ENCODE data around the gene C5AR2.
A peak's percentile ranks its signal among the peaks of the same experiment; 100 is the strongest.
"Not testable (repeated sequence)": the region's sequence is repeated elsewhere in the genome, so short reads cannot be mapped to it uniquely, and the experiment has no call there.

The C5AR2 gene

GRCh38 chr19:47380559-47380958 is 48.6 kb downstream of the C5AR2 start:
- H3K36me3 ChIP-seq (replicated peaks in 1 of 2; ENCODE audit: control insufficient read depth in 2 of 2, insufficient read depth in 2 of 2, low read length in 2 of 2), result peaks cover 48 to 72% of the 10 kb centered on the region in 2 donors

GRCh38 chr19:47381121-47381520 is 49.1 kb downstream of the C5AR2 start:
- H3K9me3 ChIP-seq (replicated peaks in 1 of 2; ENCODE audit: control insufficient read depth in 2 of 2, insufficient read depth in 1 of 2, low read depth in 1 of 2, low read length in 2 of 2), result no peaks in the 10 kb centered on the region
- H2BK12ac ChIP-seq (ENCODE audit: low read length), result no peak overlapping the region
- no peak overlapping the region for H3K27ac ChIP-seq (replicated peaks; ENCODE audit: low read length)
- no peak overlapping the region for H2AFZ ChIP-seq (ENCODE audit: low read length)
- WGBS, 2 donors (ENCODE audit: extremely low coverage in 2 of 2, insufficient read length in 2 of 2, insufficient replicate concordance in 1 of 2), result no CpG with 5 or more reads among the region's 14 CpGs
- no peak overlapping the region for H3K4ac ChIP-seq (ENCODE audit: low read length)
- H3K23ac ChIP-seq (ENCODE audit: low read depth, low read length, poor library complexity), result no peak overlapping the region
- no peak overlapping the region for H3K4me3 ChIP-seq (ENCODE audit: low read length in 2 of 2)
- no peak overlapping the region for H2BK5ac ChIP-seq (ENCODE audit: low read length)
- no peak overlapping the region for H4K91ac ChIP-seq (ENCODE audit: low read depth, low read length, poor library complexity)
- H2BK15ac ChIP-seq (ENCODE audit: low read length), result no peak overlapping the region
- no peak overlapping the region for H2AK5ac ChIP-seq (ENCODE audit: low read depth, low read length)
- no peak overlapping the region for H3K18ac ChIP-seq (ENCODE audit: low read length)
- H2BK120ac ChIP-seq (ENCODE audit: low read depth, low read length), result no peak overlapping the region
- H3K14ac ChIP-seq (ENCODE audit: low read length), result no peak overlapping the region
- no peak for DNase-seq (ENCODE audit: low spot score)
- no peak overlapping the region for H3K4me2 ChIP-seq (ENCODE audit: insufficient read depth, low read length, poor library complexity, severe bottlenecking)
- peaks cover 43 to 66% of the 10 kb centered on the region in 2 donors for H3K36me3 ChIP-seq (replicated peaks in 1 of 2; ENCODE audit: control insufficient read depth in 2 of 2, insufficient read depth in 2 of 2, low read length in 2 of 2)
- no peaks in the 10 kb centered on the region for H3K4me1 ChIP-seq (ENCODE audit: control insufficient read depth in 2 of 2, insufficient read depth in 1 of 2, low read depth in 1 of 2, low read length in 2 of 2)
- H3K27me3 ChIP-seq (ENCODE audit: control insufficient read depth in 3 of 3, insufficient read depth in 3 of 3, low read depth in 1 of 3, low read length in 3 of 3), result no peaks in the 10 kb centered on the region
- no peak overlapping the region for H4K8ac ChIP-seq (ENCODE audit: low read depth, low read length)
- H3K9ac ChIP-seq (ENCODE audit: low read depth, low read length, poor library complexity), result no peak overlapping the region
- peaks cover 9% of the 10 kb centered on the region for H3K79me1 ChIP-seq (ENCODE audit: low read depth, low read length)

More at GRCh38 chr19:47380559-47380958, 48.6 kb downstream of the C5AR2 start:
- Histone ChIP-seq H3K9me3 (replicated peaks in 1 of 2; ENCODE audit: control insufficient read depth in 2 of 2, insufficient read depth in 1 of 2, low read depth in 1 of 2, low read length in 2 of 2) (no peaks in the 10 kb centered on the region), H2AK5ac (ENCODE audit: low read depth, low read length) (no peak overlapping the region), H3K4me1 (ENCODE audit: control insufficient read depth in 2 of 2, insufficient read depth in 1 of 2, low read depth in 1 of 2, low read length in 2 of 2) (no peaks in the 10 kb centered on the region), H3K4me2 (ENCODE audit: insufficient read depth, low read length, poor library complexity, severe bottlenecking) (no peak overlapping the region), H3K18ac (ENCODE audit: low read length) (no peak overlapping the region), H2BK12ac (ENCODE audit: low read length) (no peak overlapping the region), H4K8ac (ENCODE audit: low read depth, low read length) (no peak overlapping the region), H3K27me3 (ENCODE audit: control insufficient read depth in 3 of 3, insufficient read depth in 3 of 3, low read depth in 1 of 3, low read length in 3 of 3) (no peaks in the 10 kb centered on the region), H3K27ac (replicated peaks; ENCODE audit: low read length) (no peak overlapping the region), H2AFZ (ENCODE audit: low read length) (no peak overlapping the region), H3K9ac (ENCODE audit: low read depth, low read length, poor library complexity) (no peak overlapping the region), H3K4me3 (ENCODE audit: low read length in 2 of 2) (no peak overlapping the region), H3K23ac (ENCODE audit: low read depth, low read length, poor library complexity) (no peak overlapping the region), H3K14ac (ENCODE audit: low read length) (no peak overlapping the region), H2BK120ac (ENCODE audit: low read depth, low read length) (no peak overlapping the region), H4K91ac (ENCODE audit: low read depth, low read length, poor library complexity) (no peak overlapping the region), H2BK5ac (ENCODE audit: low read length) (no peak overlapping the region), H3K4ac (ENCODE audit: low read length) (no peak overlapping the region), H2BK15ac (ENCODE audit: low read length) (no peak overlapping the region), H3K79me1 (ENCODE audit: low read depth, low read length) (peaks cover 9% of the 10 kb centered on the region)
- no peak for DNase-seq (ENCODE audit: low spot score)
- no CpG with 5 or more reads among the region's 6 CpGs for WGBS, 2 donors (ENCODE audit: extremely low coverage in 2 of 2, insufficient read length in 2 of 2, insufficient replicate concordance in 1 of 2)

GRCh38 chr19:47381653-47382279 is 49.8 kb downstream of the C5AR2 start:
- no peak overlapping the region for H4K91ac ChIP-seq (ENCODE audit: low read depth, low read length, poor library complexity)

GRCh38 chr19:47383890-47384289 is 51.9 kb downstream of the C5AR2 start:
- not testable (repeated sequence) for H2BK120ac ChIP-seq (ENCODE audit: low read depth, low read length); H2AFZ ChIP-seq (ENCODE audit: low read length); H3K9me3 ChIP-seq (replicated peaks in 1 of 2; ENCODE audit: control insufficient read depth in 2 of 2, insufficient read depth in 1 of 2, low read depth in 1 of 2, low read length in 2 of 2); H3K27me3 ChIP-seq (ENCODE audit: control insufficient read depth in 3 of 3, insufficient read depth in 3 of 3, low read depth in 1 of 3, low read length in 3 of 3); H3K4me2 ChIP-seq (ENCODE audit: insufficient read depth, low read length, poor library complexity, severe bottlenecking); H3K79me1 ChIP-seq (ENCODE audit: low read depth, low read length); H2BK15ac ChIP-seq (ENCODE audit: low read length); H4K91ac ChIP-seq (ENCODE audit: low read depth, low read length, poor library complexity); DNase-seq (ENCODE audit: low spot score); H3K18ac ChIP-seq (ENCODE audit: low read length); H3K27ac ChIP-seq (replicated peaks; ENCODE audit: low read length); H2BK12ac ChIP-seq (ENCODE audit: low read length); H2AK5ac ChIP-seq (ENCODE audit: low read depth, low read length); H3K14ac ChIP-seq (ENCODE audit: low read length); H3K4ac ChIP-seq (ENCODE audit: low read length); H3K9ac ChIP-seq (ENCODE audit: low read depth, low read length, poor library complexity); H3K4me3 ChIP-seq (ENCODE audit: low read length in 2 of 2); H2BK5ac ChIP-seq (ENCODE audit: low read length); H3K23ac ChIP-seq (ENCODE audit: low read depth, low read length, poor library complexity); H3K4me1 ChIP-seq (ENCODE audit: control insufficient read depth in 2 of 2, insufficient read depth in 1 of 2, low read depth in 1 of 2, low read length in 2 of 2); H4K8ac ChIP-seq (ENCODE audit: low read depth, low read length)
- H3K36me3 ChIP-seq (replicated peaks in 1 of 2; ENCODE audit: control insufficient read depth in 2 of 2, insufficient read depth in 2 of 2, low read length in 2 of 2), result peaks cover 23 to 41% of the 10 kb centered on the region in 2 donors
- WGBS, 2 donors (ENCODE audit: extremely low coverage in 2 of 2, insufficient read length in 2 of 2, insufficient replicate concordance in 1 of 2), result no CpG with 5 or more reads among the region's 5 CpGs

More at GRCh38 chr19:47381653-47382279, 49.8 kb downstream of the C5AR2 start:
- Histone ChIP-seq H3K4me1 (ENCODE audit: control insufficient read depth in 2 of 2, insufficient read depth in 1 of 2, low read depth in 1 of 2, low read length in 2 of 2) (no peaks in the 10 kb centered on the region), H2BK12ac (ENCODE audit: low read length) (no peak overlapping the region), H3K23ac (ENCODE audit: low read depth, low read length, poor library complexity) (no peak overlapping the region), H3K4ac (ENCODE audit: low read length) (no peak overlapping the region), H3K9ac (ENCODE audit: low read depth, low read length, poor library complexity) (peak overlapping the region; percentile 9), H3K4me3 (ENCODE audit: low read length in 2 of 2) (no peak overlapping the region), H3K18ac (ENCODE audit: low read length) (no peak overlapping the region), H2BK120ac (ENCODE audit: low read depth, low read length) (no peak overlapping the region), H3K9me3 (replicated peaks in 1 of 2; ENCODE audit: control insufficient read depth in 2 of 2, insufficient read depth in 1 of 2, low read depth in 1 of 2, low read length in 2 of 2) (no peaks in the 10 kb centered on the region), H3K36me3 (replicated peaks in 1 of 2; ENCODE audit: control insufficient read depth in 2 of 2, insufficient read depth in 2 of 2, low read length in 2 of 2) (peaks cover 36 to 59% of the 10 kb centered on the region in 2 donors), H3K14ac (ENCODE audit: low read length) (no peak overlapping the region), H2BK5ac (ENCODE audit: low read length) (no peak overlapping the region), H2BK15ac (ENCODE audit: low read length) (no peak overlapping the region), H2AFZ (ENCODE audit: low read length) (no peak overlapping the region), H3K27ac (replicated peaks; ENCODE audit: low read length) (no peak overlapping the region), H3K27me3 (ENCODE audit: control insufficient read depth in 3 of 3, insufficient read depth in 3 of 3, low read depth in 1 of 3, low read length in 3 of 3) (no peaks in the 10 kb centered on the region), H4K8ac (ENCODE audit: low read depth, low read length) (no peak overlapping the region), H3K79me1 (ENCODE audit: low read depth, low read length) (peaks cover 9% of the 10 kb centered on the region), H2AK5ac (ENCODE audit: low read depth, low read length) (no peak overlapping the region), H3K4me2 (ENCODE audit: insufficient read depth, low read length, poor library complexity, severe bottlenecking) (no peak overlapping the region)
- no peak for DNase-seq (ENCODE audit: low spot score)
- no CpG with 5 or more reads among the region's 11 CpGs for WGBS, 2 donors (ENCODE audit: extremely low coverage in 2 of 2, insufficient read length in 2 of 2, insufficient replicate concordance in 1 of 2)

Measured in neuronal stem cell (in vitro differentiated cells).